Amniotic stem cell (primary cell): ENCODE measurements around the gene TPGS1.

Source experiments
- DNase-seq: peaks from one replicate; lab custom pipeline; 2025; lab: John Stamatoyannopoulos, UW

TPGS1 gene

DNA sequence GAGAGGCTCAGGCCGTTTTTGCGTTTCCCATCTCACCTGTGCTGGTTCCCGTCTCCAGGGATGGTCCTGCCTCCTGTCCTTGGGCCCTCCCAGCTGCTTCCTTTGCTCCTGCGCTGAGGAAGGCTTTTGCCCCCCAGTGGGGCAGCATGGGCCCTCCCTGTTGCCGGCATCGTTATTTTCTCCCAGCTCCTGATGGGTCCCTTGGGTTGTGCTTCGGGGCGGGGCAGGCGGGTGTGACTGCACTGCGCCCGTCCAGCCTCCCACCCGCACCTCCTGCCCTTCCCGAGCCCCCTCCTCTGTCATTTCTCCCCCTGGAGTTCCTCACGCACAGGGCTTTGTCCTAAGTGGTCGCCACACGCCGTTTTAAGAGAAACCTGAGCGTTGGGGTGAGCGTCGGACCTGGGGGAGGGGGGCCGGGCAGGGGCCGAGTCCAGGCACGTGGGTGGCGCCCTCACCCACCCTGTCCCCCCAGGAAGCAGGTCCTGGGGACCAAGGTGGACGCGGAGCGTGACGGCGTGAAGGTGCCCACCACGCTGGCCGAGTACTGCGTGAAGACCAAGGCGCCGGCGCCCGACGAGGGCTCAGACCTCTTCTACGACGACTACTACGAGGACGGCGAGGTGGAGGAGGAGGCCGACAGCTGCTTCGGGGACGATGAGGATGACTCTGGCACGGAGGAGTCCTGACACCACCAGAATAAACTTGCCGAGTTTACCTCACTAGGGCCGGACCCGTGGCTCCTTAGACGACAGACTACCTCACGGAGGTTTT, 33.8 kb downstream of the TPGS1 start:
- DNase-seq: no peak

DNA sequence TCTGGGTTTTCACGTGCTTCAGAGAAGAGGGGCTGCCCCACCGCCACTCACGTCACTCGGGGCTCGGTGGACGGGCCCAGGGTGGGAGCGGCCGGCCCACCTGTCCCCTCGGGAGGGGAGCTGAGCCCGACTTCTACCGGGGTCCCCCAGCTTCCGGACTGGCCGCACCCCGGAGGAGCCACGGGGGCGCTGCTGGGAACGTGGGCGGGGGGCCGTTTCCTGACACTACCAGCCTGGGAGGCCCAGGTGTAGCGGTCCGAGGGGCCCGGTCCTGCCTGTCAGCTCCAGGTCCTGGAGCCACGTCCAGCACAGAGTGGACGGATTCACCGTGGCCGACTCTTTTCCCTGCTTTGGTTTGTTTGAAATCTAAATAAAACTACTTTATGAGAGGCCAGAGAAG, 34.4 kb downstream of the TPGS1 start:
- no peak for DNase-seq

DNA sequence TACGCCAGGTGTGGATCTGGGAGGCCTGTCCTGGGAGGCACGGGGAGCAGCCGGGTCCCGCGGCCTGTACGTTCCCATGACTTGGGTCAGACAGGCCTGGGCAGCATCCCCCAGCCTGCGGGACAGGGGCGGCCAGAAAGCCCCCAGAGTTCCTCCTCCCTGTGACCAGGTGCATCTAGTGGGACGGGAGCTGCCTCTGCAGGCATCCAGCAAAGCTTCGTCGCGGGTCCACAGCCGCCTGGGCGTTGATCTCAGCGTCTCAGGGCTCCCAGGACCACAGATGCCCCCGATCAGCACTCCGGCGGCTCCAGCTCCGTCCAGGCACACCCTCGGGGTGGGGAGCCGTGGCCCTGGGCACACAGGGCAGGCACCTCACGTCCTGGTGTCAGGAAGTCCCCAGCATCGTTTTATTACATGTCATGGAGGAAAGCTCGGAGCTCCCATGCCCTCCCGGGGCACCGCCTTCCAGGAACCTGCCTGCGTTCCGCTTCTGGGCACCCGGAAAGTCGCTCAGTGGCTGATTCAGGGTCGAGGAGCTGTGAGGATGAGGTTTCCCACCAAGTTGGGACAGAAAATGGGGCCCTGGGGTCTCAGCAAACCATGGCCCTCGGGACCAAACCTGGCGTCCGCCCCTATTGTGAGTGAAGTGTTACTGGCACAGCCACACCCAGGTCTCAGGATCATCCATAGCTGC, 35.0 kb downstream of the TPGS1 start:
- no peak for DNase-seq

DNA sequence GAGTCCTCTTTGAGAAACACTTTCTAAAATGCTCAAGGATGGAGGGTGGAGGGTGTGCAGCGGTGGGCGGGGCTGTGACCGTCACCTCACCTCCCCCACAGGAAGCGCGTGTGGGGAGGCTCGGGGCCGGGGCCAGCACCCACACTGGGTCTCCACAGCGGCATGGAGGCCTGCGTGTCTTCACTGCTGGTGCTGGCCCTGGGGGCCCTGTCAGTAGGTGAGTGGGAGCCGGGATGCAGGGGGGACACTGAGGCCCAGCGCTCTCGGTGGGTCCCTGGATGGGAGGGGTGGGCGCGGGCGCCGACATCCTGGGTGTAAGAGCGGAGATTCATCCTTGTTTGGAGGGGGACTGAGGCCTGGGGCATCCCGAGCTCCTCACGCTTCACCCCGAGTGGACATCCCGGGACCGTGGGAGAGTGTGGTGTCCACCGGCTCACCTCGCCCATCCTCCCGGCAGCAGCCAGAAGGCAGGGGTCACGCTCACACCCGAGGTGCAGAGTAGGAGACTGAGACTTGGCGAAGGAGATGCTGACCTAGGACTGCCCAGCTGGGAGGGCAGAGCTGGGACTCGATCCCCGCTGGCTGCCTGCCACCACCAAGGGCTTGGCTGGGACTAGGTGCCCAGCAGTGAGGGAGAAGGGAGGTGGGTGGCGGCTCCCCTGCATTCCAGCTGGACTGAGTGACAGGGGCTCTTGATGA, 36.8 kb downstream of the TPGS1 start, which contains the start of gene GZMM:
Gene GZMM, plus strand, starts transcription at position 144 of the 699 bp plus-strand sequence. Its CDS starts 19 bp downstream, at position 163.
- no peak for DNase-seq

DNA sequence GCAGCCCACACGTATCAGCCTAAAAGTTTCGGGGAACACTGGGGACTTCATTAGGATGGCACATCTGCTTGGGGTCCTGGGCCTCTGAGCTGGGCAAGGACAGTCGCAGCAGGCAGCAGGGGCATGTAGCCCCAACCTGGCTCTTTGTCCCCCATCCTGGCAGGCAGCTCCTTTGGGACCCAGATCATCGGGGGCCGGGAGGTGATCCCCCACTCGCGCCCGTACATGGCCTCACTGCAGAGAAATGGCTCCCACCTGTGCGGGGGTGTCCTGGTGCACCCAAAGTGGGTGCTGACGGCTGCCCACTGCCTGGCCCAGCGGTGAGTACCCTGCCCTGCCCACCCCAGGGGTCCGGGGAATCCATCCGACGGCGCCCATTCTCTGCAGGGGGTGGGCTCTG, 39.8 kb downstream of the TPGS1 start:
- DNase-seq: no peak

DNA sequence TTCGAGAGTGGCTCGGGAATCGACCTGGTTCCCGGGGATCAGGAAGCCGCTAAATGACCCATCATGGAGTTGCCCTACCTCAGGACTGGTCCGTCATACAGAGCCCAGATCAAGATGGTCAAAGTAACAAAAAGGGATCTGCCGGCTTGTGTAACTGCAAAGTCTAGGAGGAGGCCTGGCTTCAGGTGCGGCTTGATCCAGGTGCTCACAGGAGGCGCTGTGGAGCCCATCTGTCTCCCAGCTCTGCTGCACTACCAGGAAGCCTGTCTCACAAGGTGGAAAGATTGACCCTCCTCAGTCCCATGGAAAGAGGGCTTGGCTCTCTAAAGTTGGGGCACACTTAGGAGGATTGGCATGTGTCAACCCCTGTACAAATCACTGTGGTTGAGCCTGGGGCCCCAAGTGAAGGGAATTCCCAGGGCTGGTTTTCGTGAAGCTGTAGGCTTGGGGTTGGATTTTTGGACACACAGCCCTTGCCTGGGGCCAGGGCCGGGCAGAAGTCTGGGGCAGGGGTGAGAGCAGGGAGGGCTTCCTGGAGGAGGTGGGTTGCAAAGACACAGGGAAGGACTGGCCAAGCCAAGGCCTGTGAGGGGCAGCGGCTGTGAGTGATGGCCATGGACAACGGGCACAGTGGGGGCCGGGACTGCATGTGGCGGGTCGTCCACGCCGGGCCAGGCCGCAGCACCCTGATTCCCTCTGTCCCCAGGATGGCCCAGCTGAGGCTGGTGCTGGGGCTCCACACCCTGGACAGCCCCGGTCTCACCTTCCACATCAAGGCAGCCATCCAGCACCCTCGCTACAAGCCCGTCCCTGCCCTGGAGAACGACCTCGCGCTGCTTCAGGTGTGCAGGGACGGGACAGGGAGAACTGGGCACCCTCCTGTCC, 40.8 kb downstream of the TPGS1 start:
- DNase-seq: no peak

DNA sequence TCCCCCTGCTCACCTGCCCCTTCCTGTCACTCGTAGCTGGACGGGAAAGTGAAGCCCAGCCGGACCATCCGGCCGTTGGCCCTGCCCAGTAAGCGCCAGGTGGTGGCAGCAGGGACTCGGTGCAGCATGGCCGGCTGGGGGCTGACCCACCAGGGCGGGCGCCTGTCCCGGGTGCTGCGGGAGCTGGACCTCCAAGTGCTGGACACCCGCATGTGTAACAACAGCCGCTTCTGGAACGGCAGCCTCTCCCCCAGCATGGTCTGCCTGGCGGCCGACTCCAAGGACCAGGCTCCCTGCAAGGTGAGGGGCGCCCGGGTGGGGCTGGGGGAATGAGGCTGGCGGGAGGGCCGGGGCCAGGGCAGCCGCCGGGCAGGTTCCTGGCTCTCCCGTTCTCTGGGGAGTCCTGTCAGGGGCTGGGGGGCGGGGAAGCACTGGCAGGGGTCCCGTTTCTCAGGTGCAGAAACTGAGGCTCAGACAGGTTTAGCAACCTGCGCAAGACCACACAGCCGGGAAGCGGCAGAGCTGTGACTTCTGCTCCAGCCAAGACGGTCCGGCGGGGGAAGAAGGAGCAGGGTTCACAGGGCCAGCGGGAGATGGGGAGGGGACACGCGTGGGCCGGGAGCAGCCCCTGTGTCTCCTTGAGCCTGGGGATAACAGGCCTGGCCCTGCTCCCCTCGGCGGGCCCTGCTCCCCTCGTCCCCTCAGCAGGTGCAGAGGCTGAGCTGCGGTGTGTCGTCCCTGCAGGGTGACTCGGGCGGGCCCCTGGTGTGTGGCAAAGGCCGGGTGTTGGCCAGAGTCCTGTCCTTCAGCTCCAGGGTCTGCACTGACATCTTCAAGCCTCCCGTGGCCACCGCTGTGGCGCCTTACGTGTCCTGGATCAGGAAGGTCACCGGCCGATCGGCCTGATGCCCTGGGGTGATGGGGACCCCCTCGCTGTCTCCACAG, 41.9 kb downstream of the TPGS1 start:
- no peak for DNase-seq

DNA sequence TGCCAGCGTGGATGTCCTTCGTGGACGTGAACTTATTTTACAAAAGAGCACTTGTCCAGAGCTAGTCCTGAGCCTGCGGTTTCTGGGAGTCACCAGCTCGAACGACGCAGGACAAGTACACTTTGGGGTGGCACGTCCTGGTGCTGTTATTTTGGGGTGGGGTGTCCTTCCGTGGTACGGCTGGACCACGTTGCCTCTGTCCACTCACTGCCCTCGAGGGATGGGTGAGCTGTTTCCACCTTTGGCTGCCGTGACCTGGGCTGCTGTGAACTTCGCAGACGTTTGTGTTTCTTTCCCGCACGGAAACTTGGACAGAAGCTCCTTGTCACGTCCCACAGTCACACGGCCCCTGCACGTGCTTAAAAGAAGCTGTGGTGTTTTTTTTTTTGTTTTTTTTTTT, 47.5 kb downstream of the TPGS1 start:
- no peak for DNase-seq

DNA sequence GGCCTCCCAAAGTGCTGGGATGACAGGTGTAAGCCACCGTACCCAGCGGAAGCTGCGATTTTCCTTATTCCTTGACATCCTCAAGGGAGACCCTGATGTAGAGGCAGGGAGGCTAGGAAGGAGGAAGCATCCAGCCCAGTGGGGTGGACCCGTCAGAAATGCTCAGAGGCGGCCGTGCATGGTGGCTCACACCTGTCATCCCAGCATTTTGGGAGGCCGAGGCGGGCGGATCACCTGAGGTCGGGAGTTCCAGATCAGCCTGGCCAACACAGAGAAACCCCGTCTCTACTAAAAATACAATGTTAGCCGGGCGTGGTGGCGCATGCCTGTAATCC, 48.1 kb downstream of the TPGS1 start:
- no peak for DNase-seq

DNA sequence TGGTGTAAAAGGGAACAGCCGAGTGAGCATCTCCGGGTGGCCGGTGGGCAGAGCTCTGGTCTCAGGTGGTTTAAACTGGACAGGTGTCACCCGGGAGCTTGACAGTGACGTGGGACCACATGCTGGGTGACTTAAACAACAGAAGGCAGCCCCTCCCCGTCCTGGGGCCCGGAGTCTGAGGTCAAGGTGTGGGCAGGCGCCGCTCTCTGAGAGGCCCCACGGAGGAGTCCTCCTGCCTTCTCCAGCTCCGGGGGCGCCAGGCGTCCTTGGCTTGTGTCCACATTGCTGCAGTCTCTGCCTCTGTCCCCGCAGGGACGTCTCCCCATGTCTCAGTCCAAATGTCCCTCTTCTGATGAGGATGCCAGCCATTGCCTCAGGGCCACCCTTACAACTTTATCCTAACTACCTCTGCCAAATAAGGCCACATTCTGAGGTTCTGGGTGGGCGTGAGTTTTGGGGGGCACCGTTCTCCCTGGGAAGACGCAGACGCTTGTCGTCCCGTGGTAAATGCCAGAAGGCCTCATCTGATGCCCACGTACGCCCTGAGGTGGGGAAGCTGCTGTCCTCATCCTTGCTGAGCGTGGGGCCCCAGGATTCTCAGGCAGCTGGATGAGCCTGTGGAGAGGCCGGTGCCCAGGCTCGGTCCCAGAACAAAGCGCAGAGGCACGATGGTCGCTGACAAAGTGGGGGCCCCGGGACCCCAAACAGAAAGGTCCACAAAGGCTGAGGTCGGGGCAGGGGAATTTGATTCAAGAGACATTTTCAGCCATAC, 49.5 kb downstream of the TPGS1 start:
- DNase-seq: no peak

DNA sequence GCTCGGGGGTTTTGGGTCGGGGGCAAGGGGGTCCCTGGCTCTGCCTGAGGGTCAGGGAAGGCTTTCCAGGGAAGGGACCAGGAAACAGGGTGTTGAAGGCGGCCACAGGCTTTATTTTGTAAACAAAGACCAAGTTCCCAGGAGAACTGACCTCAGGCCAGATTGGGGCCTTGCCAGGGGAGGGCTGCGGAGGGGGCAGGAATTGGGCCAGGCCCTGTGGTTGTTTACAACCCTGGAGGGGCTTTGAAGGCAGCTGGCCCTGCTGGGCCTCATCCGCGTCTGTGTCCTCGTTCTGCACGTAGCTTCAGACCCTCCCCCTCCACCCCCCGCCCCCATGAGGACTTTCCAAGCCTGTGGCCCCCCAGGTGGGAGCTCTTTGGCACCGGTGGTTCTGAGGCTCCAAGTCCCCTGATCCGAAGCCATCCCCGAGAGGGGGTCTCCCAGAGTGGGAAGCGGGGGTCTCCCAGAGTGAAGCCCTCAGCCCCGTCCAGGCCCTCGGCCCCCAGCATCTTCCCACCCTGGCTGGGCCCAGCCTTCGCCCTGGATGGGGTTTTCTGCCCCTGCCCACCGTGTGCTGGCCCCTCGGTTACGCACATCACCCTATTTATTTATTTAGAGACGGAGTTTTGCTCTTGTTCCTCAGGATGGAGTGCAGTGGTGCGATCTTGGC, 51.6 kb downstream of the TPGS1 start:
- DNase-seq: no peak

DNA sequence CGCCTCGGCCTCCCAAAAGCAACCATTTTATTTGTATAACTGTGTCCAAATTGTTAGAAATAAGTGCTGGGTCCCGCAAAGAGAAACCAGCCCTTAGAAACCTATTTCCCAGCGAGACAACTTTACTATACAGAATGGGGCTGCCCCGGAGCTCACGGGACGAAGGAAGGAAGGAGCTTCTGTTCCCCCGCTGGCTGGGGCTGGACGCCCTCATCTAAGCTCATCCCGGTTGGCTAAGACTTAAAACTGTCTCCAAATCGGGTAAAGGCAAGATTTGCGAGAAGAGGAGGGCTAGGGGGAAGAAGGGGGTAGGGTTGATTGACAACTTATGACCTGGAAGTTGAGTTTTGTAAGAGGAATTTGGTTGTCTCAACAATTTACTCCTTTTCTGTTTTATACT, 52.8 kb downstream of the TPGS1 start:
- no peak for DNase-seq

DNA sequence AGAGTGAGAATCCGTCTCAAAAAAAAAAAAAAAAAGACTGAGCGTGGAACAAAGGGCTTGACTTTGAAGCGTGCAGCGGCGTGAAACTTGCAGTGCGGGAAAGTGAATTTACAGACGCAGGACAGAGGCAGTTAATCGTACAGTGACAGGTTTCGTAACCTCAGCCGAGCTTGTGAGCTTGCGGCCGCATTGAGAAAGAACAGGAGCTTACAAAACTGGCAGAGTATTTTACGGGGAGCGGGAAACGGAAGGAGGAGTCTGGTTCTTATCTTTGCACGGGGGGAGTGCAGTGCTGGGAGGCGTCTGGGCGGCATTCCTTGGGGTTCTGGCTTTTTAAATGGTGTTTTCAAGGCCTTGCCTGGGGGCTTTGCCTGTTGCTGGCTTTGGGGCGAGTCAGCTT, 59.1 kb downstream of the TPGS1 start:
- DNase-seq: no peak

DNA sequence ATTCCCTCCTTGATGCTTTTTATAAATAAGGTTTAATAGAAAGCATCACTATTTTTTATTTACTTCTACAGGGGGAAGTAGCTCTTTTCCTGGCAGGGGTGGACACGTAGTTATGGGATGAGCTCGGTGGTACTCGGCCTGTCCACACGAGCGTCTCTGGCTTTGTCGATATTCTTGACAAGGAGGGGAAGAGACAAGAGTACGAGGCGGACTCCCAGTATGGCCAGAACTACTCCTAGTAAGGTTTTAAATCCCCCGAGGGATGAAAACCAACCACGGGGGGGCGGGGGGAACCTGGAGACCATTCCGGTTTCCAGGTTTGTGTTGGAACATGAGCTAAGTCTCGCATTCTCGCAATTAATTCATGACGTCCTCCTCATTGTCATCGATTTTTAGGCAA, 59.5 kb downstream of the TPGS1 start:
- DNase-seq: no peak

DNA sequence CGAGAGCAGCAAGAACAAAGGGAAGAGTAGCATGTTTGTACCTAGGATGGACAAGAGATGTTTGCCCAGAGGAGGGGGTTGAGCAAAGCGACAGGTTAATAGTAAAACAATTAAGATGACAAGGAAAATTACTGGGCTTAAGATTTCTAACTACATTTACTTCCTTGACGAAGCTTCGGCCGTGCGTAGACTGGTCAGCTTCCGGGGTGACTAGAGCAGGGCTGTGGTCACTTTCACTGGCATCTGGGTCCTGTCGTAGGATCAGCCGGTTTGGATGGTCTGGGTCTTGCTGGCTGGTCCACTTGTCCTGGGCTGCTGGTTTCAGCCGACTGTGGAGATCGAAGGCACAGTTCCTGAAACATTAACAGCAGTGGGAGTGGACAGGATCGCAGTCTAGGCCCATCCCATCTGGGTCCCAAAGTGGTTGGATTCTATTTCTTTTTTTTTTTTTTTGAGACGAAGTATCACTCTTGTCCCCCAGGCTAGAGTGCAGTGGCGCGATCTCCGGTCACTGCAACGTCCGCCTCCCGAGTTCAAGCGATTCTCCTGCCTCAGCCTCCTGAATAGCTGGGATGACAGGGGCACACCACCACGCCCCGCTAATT, 60.1 kb downstream of the TPGS1 start:
- no peak for DNase-seq
